NOMO-1 treated with DMSO at 0.1 percent for 48 hours (cell line): Measurements from ENCODE around the gene RBM23.
A peak's percentile ranks its signal among the peaks of the same experiment; 100 is the strongest.

Experiments
- DNase-seq: peaks from one replicate; lab custom pipeline; 2025; ENCODE audit not compliant: unreplicated experiment; lab: John Stamatoyannopoulos, UW

Gene RBM23

GRCh38 chr14:22920697-22921096, 1.7 kb upstream of the RBM23 start:
- DNase-seq, result no peak

GRCh38 chr14:22919601-22919921, 612 bp upstream of the RBM23 start:
- no peak for DNase-seq

- DNase-seq, result peak; percentile 88
These were observed 2.9 kb downstream of the RBM23 start for GRCh38 chr14:22915886-22916521.

- peak; percentile 28 for DNase-seq
These were observed 4.1 kb downstream of the RBM23 start for GRCh38 chr14:22914836-22915235.

GRCh38 chr14:22910916-22911315, 8.0 kb downstream of the RBM23 start:
- no peak for DNase-seq

GRCh38 chr14:22908601-22909000, 10.3 kb downstream of the RBM23 start:
- peak; percentile 83 for DNase-seq

GRCh38 chr14:22907429-22907828, 11.5 kb downstream of the RBM23 start:
- DNase-seq, result no peak

- DNase-seq, result no peak
These were observed 12.9 kb downstream of the RBM23 start for GRCh38 chr14:22906073-22906472.

- DNase-seq, result no peak
These were observed 13.3 kb downstream of the RBM23 start for GRCh38 chr14:22905627-22906026.

GRCh38 chr14:22903742-22904087, 15.2 kb downstream of the RBM23 start:
- no peak for DNase-seq

GRCh38 chr14:22901799-22902198, 17.1 kb downstream of the RBM23 start:
- DNase-seq, result no peak

GRCh38 chr14:22900081-22900799, 18.7 kb downstream of the RBM23 start:
- peak; percentile 35 for DNase-seq

- DNase-seq, result no peak
These were observed 20.5 kb downstream of the RBM23 start for GRCh38 chr14:22898302-22899090.

GRCh38 chr14:22897357-22897756, 21.6 kb downstream of the RBM23 start:
- DNase-seq, result no peak

- no peak for DNase-seq
These were observed 22.2 kb downstream of the RBM23 start for GRCh38 chr14:22896760-22897159.

GRCh38 chr14:22896356-22896755, 22.6 kb downstream of the RBM23 start:
- DNase-seq, result no peak

- no peak for DNase-seq
These were observed 23.5 kb downstream of the RBM23 start for GRCh38 chr14:22895402-22895801.

- DNase-seq, result no peak
These were observed 25.2 kb downstream of the RBM23 start for GRCh38 chr14:22893706-22894105.

GRCh38 chr14:22892488-22892887, 26.5 kb downstream of the RBM23 start:
- DNase-seq, result no peak

GRCh38 chr14:22890416-22890815, 28.5 kb downstream of the RBM23 start:
- DNase-seq, result no peak

GRCh38 chr14:22888662-22889061, 30.3 kb downstream of the RBM23 start:
- DNase-seq, result no peak

GRCh38 chr14:22887990-22888378, 31.0 kb downstream of the RBM23 start:
- no peak for DNase-seq
